Subcutaneous adipose tissue (tissue), 4 donors: Measurements from ENCODE around the gene TLCD5. TPM values are rescaled to one million over a fixed set of nuclear protein-coding genes. Genes with fewer than 3 reads are reported as not detected.

Experiments used
- CTCF ChIP-seq: fragments of 450-650 bp; IDR thresholded peaks from one replicate; pipeline ENCODE4 v1.5.1; 2016; ENCODE audit warnings: low read depth, mild to moderate bottlenecking, control low read depth, antibody characterized with exemption, moderate library complexity
- total RNA-seq, 4 donors: library from RNA; depleted of rRNA; stranded (reverse); fragments of >200 nt; gene quantifications; one replicate each; pipeline ENCODE4 v1.1.0, GENCODE V29; 2016

TLCD5 gene
- total RNA-seq, 4 donors from 2014 or later, result 2.3 to 4.4 (median 3.4) TPM

GRCh38 chr11:120338107-120338933 is 13.2 kb downstream of the TLCD5 start:
- no peak for TF ChIP-seq CTCF

- TF ChIP-seq CTCF, result no peak
These were observed 14.3 kb downstream of the TLCD5 start for GRCh38 chr11:120339394-120339890.

GRCh38 chr11:120340529-120340928 is 15.4 kb downstream of the TLCD5 start:
- no peak for TF ChIP-seq CTCF

- no peak for TF ChIP-seq CTCF
These were observed 17.1 kb downstream of the TLCD5 start for GRCh38 chr11:120342226-120342625.

- TF ChIP-seq CTCF, result no peak
These were observed 17.6 kb downstream of the TLCD5 start for GRCh38 chr11:120342678-120343077.

GRCh38 chr11:120343429-120343828 is 18.3 kb downstream of the TLCD5 start:
- no peak for TF ChIP-seq CTCF

GRCh38 chr11:120344302-120345004 is 19.4 kb downstream of the TLCD5 start:
- TF ChIP-seq CTCF, result no peak
